Parathyroid adenoma (tissue), 2 donors: Measurements from ENCODE around the gene PREX1.
A peak's percentile ranks its signal among the peaks of the same experiment; 100 is the strongest.

Source experiments
- H2AFZ ChIP-seq: fragments of 300-600 bp; sonication (generic); one replicate; pipeline ENCODE4 v1.7.0; 2017; ENCODE audit warnings: antibody characterized with exemption, mild to moderate bottlenecking
- H3K27ac ChIP-seq: fragments of 300-600 bp; sonication (generic); one replicate; pipeline ENCODE4 v1.7.0; 2017
- H3K27me3 ChIP-seq: fragments of 300-600 bp; sonication (generic); one replicate; pipeline ENCODE4 v1.7.0; 2017; ENCODE audit warnings: low read length; ENCODE audit not compliant: control insufficient read depth, insufficient read depth
- H3K36me3 ChIP-seq: fragments of 300-600 bp; sonication (generic); one replicate; pipeline ENCODE4 v1.7.0; 2017; ENCODE audit warnings: low read length; ENCODE audit not compliant: control insufficient read depth, insufficient read depth
- H3K4me1 ChIP-seq: fragments of 300-600 bp; sonication (generic); one replicate; pipeline ENCODE4 v1.7.0; 2017; ENCODE audit warnings: control low read depth
- H3K4me2 ChIP-seq: fragments of 300-600 bp; sonication (generic); one replicate; pipeline ENCODE4 v1.7.0; 2017; ENCODE audit warnings: low read length
- H3K4me3 ChIP-seq: fragments of 300-600 bp; sonication (generic); one replicate; pipeline ENCODE4 v1.7.0; 2017; ENCODE audit warnings: low read depth, low read length
- H3K79me2 ChIP-seq: fragments of 300-600 bp; sonication (generic); one replicate; pipeline ENCODE4 v1.7.0; 2017; ENCODE audit warnings: control low read depth
- H3K9ac ChIP-seq: fragments of 300-600 bp; sonication (generic); one replicate; pipeline ENCODE4 v1.7.0; 2017; ENCODE audit warnings: mild to moderate bottlenecking
- H3K9me3 ChIP-seq: fragments of 300-600 bp; sonication (generic); one replicate; pipeline ENCODE4 v1.7.0; 2017; ENCODE audit warnings: low read length; ENCODE audit not compliant: control insufficient read depth
- CTCF ChIP-seq: fragments of 300-600 bp; sonication (generic); IDR thresholded peaks from one replicate; pipeline ENCODE4 v1.7.0; 2017; ENCODE audit warnings: antibody characterized with exemption, mild to moderate bottlenecking
- donor health status: primary hyperparathyroidism.

Gene PREX1

GRCh38 chr20:48687117-48687800 is 140.5 kb downstream of the PREX1 start:
- Histone ChIP-seq H2AFZ (no peak overlapping the region), H3K36me3 (no peaks in the 10 kb centered on the region), H3K27me3 (no peaks in the 10 kb centered on the region), H3K4me1 (peaks cover 46% of the 10 kb centered on the region), H3K4me3 (no peak overlapping the region), H3K79me2 (no peaks in the 10 kb centered on the region), H3K9ac (no peak overlapping the region), H3K4me2 (no peak overlapping the region), H3K9me3 (no peaks in the 10 kb centered on the region), H3K27ac (no peak overlapping the region)
- TF ChIP-seq CTCF = no peak

GRCh38 chr20:48686238-48687116 is 141.3 kb downstream of the PREX1 start:
- H3K79me2 ChIP-seq = no peaks in the 10 kb centered on the region
- no peak overlapping the region for H3K4me3 ChIP-seq
- H3K9ac ChIP-seq = no peak overlapping the region
- peaks cover 50% of the 10 kb centered on the region for H3K4me1 ChIP-seq
- H3K27ac ChIP-seq = no peak overlapping the region
- H3K9me3 ChIP-seq = no peaks in the 10 kb centered on the region
- no peaks in the 10 kb centered on the region for H3K27me3 ChIP-seq
- H3K36me3 ChIP-seq = no peaks in the 10 kb centered on the region
- peak overlapping the region; percentile 14 for H2AFZ ChIP-seq
- H3K4me2 ChIP-seq = peak overlapping the region; percentile 14
- TF ChIP-seq CTCF = no peak

- no peak overlapping the region for H3K4me2 ChIP-seq
- no peak overlapping the region for H3K4me3 ChIP-seq
- no peaks in the 10 kb centered on the region for H3K36me3 ChIP-seq
- H3K4me1 ChIP-seq = peaks cover 60% of the 10 kb centered on the region
- no peak overlapping the region for H3K9ac ChIP-seq
- H3K9me3 ChIP-seq = no peaks in the 10 kb centered on the region
- H3K27ac ChIP-seq = peak overlapping the region; percentile 20
- no peaks in the 10 kb centered on the region for H3K27me3 ChIP-seq
- H2AFZ ChIP-seq = no peak overlapping the region
- H3K79me2 ChIP-seq = no peaks in the 10 kb centered on the region
- TF ChIP-seq CTCF = no peak
Observed at GRCh38 chr20:48685300-48685699, 142.5 kb downstream of the PREX1 start.

GRCh38 chr20:48684501-48685041 is 143.2 kb downstream of the PREX1 start:
- Histone ChIP-seq H3K27ac (no peak overlapping the region), H3K36me3 (no peaks in the 10 kb centered on the region), H2AFZ (peak overlapping the region; percentile 35), H3K27me3 (no peaks in the 10 kb centered on the region), H3K4me3 (no peak overlapping the region), H3K9me3 (no peaks in the 10 kb centered on the region), H3K79me2 (no peaks in the 10 kb centered on the region), H3K4me2 (no peak overlapping the region), H3K4me1 (peaks cover 60% of the 10 kb centered on the region), H3K9ac (no peak overlapping the region)
- no peak for TF ChIP-seq CTCF
